NCI-H2107 treated with DMSO at 0.1 percent for 48 hours (cell line): ENCODE data around the gene LEMD2.
A peak's percentile ranks its signal among the peaks of the same experiment; 100 is the strongest.
"Not testable (repeated sequence)": the region's sequence is repeated elsewhere in the genome, so short reads cannot be mapped to it uniquely, and the experiment has no call there.

ENCODE experiments used
- DNase-seq: peaks from one replicate; lab custom pipeline; 2025; ENCODE audit not compliant: unreplicated experiment; lab: John Stamatoyannopoulos, UW

Gene LEMD2

DNA sequence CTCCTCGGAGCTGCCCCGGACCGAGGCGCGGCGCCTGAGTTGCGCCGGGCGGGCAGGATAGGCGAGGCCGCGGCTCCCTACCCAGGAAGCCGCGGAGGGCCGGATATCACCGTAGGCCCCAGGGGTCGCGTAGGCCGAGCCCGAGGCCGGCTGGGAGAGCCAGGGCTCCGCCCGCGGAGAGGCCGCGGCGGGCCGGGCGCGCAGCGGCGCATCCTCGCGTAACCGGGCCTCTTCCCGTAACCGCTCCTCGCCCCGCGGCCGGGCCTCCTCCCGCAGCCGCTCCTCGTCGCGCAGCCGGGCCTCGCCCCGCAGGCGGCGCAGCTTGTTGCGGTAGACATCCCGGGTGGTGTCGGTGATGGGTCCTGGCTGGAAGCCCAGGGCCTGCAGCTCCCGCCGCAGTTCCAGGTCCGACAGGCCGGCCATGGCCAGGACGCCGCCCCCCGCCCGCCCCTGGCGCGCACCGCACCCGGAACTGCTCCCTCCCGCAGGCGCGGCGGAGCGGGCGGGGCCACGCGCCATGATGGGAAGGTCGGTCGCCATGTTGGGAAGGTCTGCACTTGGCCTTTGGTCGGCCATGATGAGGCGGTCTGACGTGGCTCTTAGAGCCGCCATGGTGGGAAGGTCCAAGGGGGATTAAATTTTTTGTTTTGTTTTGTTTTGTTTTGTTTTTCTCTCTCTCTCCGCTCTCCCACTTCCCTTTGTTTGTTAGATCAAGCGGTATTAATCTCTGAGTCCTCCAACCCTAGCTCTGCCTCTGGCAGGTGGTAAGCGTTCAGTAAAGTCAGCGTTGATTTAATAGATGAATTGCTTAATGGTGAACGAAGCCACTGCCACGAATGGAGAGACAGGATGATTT is at the start of gene LEMD2:
Gene LEMD2 (minus strand): TSS at position 437 of the 856 bp plus-strand sequence. CDS start 14 bp downstream, at position 423.
- peak; percentile 51 for DNase-seq

DNA sequence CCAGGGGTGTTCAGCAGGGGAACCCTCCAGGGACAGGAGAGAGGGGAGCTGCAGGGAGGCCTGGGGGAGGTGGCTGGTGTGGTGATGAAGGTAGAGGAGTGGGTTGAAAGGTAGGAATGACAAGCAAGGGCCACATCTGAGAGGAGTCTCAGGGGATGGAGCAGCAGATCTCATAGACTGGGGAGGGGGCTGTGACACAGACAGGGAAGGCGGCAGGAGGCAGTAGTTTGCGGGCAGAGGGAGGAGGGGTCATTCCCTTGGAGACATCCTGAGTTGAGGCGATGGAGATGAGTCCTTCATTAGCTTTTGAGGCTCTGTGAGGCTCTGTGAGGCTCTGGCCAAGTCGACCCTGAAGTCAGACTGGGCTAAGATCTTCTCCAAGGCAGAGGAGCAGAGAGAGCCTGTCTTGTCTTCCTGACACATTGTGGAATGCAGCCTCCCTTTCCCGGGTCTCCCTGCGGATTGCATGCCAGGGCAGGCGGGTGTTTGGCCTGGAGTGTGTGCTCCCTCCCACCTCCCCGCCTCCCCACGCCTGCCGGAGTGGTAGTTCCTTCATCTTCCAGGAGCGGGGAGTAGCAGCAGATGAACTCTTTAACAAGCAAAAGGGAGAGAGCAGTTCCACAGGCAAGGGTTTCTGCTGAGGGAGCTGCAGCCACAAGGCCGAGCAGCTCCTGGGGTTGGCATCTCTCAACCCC is 49.2 kb upstream of the LEMD2 start:
- DNase-seq, result no peak

DNA sequence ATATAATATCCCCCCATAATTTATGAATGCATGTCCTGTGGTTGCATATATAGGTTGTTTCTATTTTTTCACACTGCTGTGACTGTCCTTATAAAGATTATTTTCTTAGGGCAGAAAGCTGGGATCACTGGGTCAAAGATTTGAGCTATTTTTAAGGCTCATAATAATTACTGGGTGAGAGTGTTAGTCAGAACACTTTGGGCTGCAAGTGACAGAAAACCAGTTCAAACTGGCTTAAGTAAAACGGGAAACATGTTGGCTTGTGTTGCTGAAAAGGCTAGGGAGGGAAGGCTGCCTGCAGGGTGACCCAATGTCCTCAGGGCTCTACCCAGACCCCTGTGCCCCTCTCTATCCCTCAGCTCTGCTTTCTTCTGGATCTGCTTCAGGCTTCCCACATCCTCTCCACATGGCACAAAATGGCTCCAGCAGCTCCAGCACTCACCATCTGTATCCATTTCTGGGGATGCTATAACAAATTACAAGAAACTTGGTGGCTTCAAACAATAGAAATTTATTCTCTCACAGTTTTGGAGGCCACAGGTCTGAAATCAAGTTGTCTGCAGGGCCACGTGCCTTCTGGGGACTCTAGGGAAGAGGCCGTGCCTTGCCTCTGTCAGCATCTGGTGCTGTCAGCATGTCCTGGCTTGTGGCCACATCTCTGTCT is 48.0 kb upstream of the LEMD2 start:
- DNase-seq, result no peak

DNA sequence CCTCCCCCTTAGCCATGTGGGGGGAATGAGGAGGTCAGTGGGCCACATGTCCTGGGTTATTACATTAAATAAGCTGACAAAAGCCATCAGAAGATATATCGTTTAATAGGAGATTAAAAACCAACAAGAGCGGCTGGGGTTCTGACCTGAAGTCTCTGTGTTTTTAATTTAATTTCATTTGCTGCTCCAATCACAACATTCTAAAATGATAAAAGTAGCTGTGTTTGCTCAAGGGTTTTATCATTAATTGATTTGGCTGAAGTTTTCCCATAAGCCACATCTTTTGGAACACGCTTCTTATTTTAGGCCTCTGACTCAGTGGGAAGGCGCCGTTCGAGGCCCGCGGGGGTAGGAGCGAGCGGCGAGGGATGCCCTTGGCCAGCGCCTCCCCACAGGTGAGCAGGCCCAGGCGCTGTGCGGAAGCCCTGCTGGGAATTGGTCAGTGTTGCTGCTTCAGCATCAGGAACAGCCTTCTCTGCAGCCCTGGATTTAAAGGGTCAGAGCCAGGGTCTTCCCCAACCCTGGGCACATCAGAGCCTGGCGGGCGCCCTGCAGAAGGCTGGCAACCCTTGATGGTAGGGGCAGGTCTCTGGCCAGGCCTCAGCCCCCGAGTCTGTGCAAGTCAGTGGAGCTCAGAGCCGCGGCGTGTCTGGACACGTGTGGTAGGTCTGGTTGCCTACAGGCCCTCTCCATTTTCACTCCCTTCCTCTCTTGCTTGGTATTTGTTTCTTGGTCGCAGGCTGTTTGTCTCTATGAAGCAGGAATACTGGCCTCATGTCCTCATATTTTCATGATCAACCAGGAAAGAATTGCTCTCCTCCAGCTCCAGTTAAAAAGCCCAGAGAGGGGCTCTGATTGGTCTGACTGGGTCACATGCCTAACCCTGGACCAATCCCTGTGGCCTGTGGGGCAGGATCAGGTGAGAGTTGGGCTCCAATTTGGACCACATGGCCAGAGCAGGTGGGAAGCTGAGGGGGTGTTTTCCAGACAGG is 45.8 kb upstream of the LEMD2 start:
- DNase-seq, result no peak

DNA sequence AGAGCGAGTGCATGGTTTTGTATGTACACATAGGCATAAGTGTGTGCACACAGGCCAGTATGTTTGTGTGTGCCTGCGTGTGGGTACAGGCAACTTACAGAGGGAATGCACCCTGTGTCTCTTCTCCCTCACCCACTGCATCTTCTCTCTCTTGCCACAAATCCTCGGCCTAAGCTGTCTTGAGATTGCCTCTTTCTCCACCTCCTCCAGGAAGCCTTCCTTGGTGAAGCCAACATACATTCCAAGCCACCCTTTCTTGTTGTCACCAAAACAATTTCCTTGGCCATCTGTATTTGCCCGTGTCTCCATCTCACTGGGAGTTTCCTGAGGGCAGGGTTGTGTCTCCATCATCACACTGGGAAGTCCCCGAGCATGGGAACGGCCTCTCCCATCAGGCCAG is 44.7 kb upstream of the LEMD2 start:
- DNase-seq, result no peak

DNA sequence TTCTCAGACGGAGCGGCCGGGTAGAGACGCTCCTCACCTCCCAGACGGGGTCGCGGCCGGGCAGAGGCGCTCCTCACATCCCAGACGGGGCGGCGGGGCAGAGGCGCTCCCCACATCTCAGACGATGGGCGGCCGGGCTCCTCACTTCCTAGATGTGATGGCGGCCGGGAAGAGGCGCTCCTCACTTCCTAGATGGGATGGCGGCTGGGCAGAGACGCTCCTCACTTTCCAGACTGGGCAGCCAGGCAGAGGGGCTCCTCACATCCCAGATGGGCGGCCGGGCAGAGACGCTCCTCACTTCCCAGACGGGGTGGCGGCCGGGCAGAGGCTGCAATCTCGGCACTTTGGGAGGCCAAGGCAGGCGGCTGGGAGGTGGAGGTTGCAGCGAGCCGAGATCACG is 43.9 kb upstream of the LEMD2 start:
- not testable (repeated sequence) for DNase-seq

DNA sequence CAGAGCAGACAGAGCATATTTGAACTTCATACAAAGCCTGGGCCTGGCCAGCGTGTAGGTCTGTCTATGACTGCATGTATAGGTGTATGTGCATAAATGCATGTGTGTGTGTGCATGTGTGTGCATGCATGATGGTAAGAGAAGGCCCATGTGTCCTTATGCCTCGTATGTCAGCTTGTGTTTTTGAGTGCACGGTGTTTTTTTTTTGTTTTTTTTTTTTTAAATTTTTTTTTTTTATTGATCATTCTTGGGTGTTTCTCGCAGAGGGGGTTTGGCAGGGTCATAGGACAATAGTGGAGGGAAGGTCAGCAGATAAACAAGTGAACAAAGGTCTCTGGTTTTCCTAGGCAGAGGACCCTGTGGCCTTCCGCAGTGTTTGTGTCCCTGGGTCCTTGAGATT is 42.8 kb upstream of the LEMD2 start:
- not testable (repeated sequence) for DNase-seq

DNA sequence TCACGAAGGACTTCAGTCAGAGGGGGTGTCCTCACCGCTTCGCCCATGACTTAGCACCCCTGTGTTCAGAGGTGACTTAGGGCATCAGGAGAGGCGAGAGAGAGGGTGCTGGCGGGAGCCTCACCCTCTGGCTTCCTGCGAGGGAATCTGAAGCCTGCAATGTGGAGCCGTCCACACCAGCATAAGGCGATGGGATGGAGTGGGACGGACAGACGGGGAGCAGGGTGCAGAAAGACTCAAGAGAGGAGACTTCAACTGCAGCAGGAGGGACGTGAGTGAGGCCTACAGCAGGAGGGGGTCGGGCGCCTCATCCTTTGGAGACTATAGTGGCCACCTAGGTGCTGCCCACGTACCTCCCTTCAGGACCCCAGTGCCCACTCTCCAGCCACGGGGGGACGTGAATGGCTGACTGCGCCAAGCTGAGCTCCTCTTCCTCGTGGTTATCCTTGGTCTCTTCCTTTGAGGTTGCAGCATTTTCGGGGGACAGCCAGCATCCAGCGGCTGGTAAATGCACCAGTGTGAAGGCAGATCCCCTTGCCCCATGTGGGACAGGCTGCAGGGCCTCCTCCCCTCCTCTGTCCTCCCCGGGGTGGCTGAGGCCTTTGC is 41.8 kb upstream of the LEMD2 start:
- no peak for DNase-seq

DNA sequence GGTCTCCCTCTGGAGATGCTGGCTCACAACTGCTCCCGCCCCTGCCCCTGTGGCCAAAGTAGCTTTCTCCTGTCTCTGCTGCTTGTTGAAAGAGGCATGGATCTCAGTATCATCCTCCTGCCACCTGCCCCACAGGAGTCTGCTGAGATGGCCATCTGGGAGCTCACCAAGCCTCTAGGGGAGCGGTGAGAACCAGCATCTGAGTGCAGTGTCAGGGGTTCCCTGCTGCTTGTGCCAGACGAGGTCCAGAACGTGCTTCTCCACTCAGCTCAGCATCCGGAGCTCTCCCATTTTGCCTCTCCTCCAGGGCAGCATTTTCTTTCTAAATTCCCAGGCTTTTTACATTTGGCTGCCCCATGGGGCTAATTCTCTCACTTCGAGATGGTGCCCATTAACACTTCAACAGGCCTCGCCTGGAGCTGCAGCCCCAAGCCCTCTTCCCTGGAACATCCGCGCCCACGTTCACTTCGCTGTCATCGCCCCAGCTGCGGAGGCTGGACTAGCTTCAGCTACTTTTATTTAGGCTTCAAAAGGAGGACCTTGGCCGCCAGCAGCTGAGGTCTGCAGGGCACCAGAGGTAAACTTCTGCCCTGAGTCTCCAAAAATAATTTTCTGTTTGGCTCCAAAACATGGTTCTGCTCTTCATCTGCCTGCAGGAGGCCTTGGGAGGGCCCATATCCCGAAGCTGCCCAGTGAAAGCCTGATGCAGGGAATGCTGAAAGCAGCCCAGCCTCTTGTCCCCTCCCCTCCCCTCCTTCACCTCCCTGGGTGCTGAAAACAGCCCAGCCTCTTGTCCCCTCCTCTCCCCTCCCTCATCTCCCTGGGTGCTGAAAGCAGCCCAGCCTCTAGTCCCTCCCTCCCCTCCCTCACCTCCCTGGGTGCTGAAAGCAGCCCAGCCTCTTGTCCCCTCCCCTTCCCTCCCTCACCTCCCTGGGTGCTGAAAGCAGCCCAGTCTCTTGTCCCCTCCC is 40.1 kb upstream of the LEMD2 start:
- DNase-seq, result no peak

DNA sequence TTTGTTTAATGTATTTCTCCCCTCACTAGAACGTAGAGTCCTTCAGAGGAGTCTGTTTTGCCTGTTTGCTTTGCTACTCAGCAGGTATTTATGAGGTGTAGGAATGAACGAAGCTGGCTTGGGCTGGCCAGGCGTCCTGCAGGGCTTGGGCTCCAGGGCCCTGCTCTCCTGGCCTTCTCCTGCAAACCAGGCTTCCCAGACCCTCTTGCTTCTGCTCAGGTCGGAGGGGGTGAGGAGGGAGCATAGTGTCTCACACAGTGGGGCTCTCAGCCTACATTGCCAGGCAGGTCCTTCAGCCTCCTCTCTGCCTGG is 39.5 kb upstream of the LEMD2 start:
- DNase-seq, result no peak

DNA sequence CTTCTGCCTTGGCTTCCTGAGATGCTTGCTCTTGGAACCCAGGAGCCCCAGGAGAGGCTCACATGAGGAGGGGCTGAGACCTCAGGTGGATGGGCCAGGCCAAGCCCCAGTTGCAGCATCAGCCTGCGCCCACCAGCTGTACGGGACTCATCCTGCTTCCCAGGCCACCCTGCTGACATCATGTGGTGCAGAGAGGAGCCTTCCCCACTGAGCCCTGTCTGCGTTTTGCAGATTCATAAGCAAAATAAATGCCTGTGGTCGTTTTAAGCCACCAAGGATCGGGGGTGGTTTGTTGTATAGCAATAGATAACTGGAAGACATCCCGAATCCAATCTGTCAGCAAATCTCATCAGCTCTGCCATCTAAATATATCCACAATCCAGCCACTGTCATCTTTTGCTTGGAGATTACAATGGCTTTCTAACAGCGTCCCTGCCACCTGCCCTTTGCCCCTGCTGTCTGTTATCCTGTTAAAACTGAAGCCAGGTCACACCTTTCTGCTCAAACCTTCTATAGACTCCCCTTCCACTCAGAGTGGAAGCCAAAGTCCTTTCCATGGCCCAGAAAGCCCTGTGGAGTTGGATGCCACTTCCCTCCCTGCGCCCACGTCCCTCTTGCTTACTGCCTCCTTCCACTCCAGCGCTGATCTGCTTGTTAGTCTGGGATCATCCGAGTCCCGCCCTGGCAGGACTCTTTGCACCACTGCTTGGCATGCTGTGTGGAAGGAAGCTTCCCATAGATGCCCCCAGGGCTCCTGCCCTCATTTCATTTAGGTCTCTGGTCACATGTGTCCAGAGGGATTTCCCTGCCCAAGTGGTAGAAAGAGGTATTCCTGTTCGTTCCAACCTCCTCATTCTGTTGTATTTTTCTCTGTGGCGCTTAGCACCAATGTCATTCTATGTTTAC is 38.9 kb upstream of the LEMD2 start:
- no peak for DNase-seq

DNA sequence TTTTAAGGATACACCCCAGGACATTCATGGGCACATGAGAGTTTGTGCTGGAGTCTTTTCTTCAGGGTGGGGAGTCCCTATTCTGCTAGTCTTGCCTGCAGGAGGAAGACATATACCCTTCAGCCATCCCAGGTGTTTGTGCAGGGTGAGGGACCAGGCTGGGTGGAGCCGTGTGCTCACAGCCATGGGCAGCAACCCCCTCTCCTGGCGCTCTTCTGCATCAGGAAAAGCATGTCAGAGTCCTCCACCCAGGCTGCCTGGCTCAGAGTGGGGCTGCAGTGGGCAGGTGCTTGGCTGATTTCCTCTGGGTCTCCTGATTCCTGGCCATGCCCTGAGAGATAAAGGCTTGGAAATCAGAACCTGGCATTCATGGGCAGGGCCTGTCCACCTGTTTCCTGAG is 37.6 kb upstream of the LEMD2 start:
- peak; percentile 32 for DNase-seq

DNA sequence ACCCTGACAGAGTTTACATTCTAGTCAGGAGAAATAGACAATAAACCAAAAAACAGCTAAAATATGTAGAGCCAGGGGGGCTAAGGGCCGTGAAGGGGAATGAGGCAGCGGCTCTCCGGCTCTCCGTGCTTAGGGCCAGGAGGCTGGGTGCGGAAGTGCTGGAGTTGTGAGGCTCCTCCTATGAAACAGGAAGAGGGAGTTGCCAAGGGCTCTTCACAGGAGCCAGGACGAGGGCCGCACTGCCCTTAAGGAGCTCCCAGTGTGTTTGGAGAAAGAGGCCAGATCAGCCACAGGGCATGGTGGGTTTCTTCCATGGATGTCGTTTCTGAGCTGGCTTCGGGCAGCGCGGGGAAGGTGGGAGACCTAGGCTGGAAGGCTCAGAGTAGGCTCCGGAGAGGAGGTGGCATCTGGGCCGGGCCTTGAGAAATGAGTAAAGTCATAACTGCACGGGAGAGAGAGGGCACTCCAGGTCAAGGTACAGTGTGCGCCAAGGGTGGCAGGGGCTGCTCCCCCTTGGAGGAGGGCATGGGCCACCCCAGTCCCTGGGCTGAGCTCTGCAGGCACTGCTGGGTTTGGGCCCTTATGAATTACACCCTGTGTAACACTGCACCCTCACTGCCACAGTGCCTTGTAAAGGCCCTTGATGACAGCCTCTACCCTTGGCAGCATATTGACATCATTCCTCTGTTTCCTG is 35.7 kb upstream of the LEMD2 start:
- no peak for DNase-seq

DNA sequence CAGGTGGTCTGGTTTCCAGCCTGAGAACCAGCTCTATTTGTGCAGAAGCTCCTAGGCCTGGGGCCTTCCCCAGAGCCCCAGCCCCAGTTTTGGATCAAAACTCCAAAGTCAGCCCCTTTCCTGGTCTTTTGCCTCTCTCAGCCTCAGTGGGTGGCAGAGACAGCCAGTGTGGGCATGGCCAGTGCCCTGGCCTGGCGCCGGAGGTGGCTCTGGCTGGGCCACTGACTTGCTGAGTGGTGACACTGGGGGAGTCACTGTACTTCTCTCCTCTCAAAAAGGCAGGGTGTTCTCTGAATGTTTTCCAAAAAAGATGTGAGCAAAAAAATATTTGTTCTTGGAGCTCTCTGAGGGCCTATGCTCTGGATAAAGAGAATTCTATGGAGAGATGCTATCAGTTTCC is 34.9 kb upstream of the LEMD2 start:
- no peak for DNase-seq

DNA sequence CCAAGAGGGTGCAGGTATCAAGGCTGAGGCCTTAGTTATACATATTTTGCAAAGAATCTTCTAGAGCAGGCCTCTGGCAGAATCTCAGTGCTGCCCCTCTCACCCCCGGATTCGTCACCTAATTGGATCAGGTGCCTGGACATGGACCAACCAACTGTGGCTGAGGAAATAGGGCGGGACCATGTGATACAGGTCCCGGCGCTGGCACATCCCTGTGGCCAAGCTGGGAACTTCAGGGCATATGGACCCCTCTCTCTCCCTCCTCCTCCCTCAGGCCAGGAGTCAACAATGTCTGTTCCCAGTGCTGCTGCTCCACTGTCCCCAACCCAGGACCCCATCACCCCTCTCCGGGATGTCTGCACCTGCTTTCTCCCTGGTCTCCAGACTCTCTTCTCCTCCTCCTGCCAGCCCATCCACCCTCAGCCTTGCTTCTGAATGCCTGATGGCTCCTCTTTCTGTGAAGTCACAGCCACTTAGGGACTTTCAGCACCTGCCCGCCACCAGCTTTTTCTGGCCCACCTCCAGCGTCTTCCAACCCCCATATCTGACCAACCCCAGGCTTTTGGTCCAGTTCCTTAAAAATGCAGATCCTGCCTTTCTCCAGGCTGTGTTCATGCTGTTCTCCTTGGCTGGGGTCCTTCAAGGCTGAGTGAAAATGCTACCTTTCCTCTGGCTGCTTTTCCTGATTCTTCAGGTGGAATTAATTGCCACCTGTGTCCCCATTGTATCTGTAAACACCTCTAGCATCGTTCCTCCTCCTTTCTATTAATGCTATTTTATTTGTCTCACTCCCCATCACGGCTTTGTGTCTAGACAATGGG is 33.9 kb upstream of the LEMD2 start:
- DNase-seq, result peak; percentile 28

DNA sequence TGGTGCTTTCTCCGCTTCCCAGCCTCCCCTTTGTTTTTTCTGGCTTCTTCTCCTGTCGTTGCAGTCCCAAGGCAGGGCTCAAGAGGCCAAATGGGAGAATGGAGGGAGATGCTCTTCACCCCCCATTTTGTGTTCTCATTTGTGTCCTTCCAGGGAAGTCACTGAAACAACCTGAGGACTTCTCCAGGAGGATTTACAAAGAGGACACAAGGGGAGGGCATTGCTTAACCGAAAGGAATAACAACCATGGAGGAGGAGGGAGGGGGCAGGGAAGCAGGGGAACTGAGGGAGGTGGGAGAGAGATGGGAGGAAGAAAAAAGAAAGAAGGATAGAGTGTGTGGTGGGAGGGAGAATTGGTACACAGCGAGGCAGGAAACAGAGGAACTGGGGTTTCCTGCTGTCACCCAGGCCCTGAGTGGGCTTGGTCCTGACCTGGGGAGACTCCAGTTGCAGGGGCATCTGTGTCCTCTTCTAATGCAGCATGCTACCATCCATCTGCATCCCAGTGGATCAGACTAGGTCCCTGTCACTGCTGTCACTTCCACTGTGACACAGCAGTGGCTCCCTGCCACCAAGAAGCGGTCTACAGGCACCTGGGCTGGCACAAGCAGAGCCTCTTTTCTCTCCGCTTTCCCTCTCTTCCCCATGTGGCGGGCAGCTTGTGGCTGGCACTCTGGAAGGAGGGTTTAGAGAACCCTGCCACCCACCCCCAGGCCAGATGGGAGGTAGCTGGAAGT is 32.0 kb upstream of the LEMD2 start:
- DNase-seq, result no peak
